Measurements from ENCODE around the gene COX19. TPM values are rescaled to one million over a fixed set of nuclear protein-coding genes. Genes with fewer than 3 reads are reported as not detected.
A peak's percentile ranks its signal among the peaks of the same experiment; 100 is the strongest.

The COX19 gene
- total RNA-seq, 1 experiment from 2014 or later: 24.8 TPM

GRCh38 chr7:921071-921461 is 54.3 kb downstream of the COX19 start:
- H3K36me3 Mint-ChIP-seq (ENCODE audit: insufficient read depth, unreplicated experiment): peaks cover 26% of the 10 kb centered on the region
- no peaks in the 10 kb centered on the region for H3K9me3 ChIP-seq
- H3K27ac Mint-ChIP-seq (ENCODE audit: unreplicated experiment): no peak overlapping the region
- H3K4me3 ChIP-seq (ENCODE audit: low read depth, low read length): no peak overlapping the region
- intact Hi-C loops (cut with micrococcal nuclease; ENCODE audit: unreplicated experiment): no loop called here
- H3K36me3 ChIP-seq (ENCODE audit: control insufficient read depth, insufficient read depth, low read length): peaks cover 1% of the 10 kb centered on the region; the same call in 1 of the 2 replicates
- no peaks in the 10 kb centered on the region for H3K27me3 Mint-ChIP-seq (ENCODE audit: insufficient read depth, unreplicated experiment)
- H3K4me1 ChIP-seq: no peaks in the 10 kb centered on the region
- ChIA-PET CTCF (no interaction called here), POLR2A (no interaction called here)
- H3K4me1 Mint-ChIP-seq (ENCODE audit: low read depth, unreplicated experiment): peaks cover 6% of the 10 kb centered on the region
- no peaks in the 10 kb centered on the region for H3K27me3 ChIP-seq (replicated peaks; ENCODE audit: control insufficient read depth, insufficient read depth, low read length)
- BruUV-seq (replicated peaks): no TSS peak
- peak in 1 of 2 experiments; percentile 25 for DNase-seq
- no peak overlapping the region for H3K4me3 Mint-ChIP-seq (ENCODE audit: unreplicated experiment)
- TF ChIP-seq CTCF (IDR thresholded peaks at IDR 0.05; ENCODE audit: insufficient read depth in 1 of 2, low read depth in 1 of 2, low read length in 1 of 2, severe bottlenecking in 1 of 2, unreplicated experiment in 1 of 2): no peak
- H3K9me3 Mint-ChIP-seq (ENCODE audit: unreplicated experiment): no peaks in the 10 kb centered on the region

- POLR2A ChIA-PET: no interaction called here
- CTCF ChIA-PET: no interaction called here
- H3K4me3 ChIP-seq (ENCODE audit: low read depth, low read length): no peak overlapping the region
- no peaks in the 10 kb centered on the region for H3K27me3 ChIP-seq (replicated peaks; ENCODE audit: control insufficient read depth, insufficient read depth, low read length)
- TF ChIP-seq CTCF (IDR thresholded peaks at IDR 0.05; ENCODE audit: insufficient read depth in 1 of 2, low read depth in 1 of 2, low read length in 1 of 2, severe bottlenecking in 1 of 2, unreplicated experiment in 1 of 2): no peak
- no peaks in the 10 kb centered on the region for H3K4me1 ChIP-seq
- no peaks in the 10 kb centered on the region for H3K27me3 Mint-ChIP-seq (ENCODE audit: insufficient read depth, unreplicated experiment)
- no peak overlapping the region for H3K27ac Mint-ChIP-seq (ENCODE audit: unreplicated experiment)
- H3K9me3 Mint-ChIP-seq (ENCODE audit: unreplicated experiment): no peaks in the 10 kb centered on the region
- no peaks in the 10 kb centered on the region; the same call in 1 of the 2 replicates for H3K36me3 ChIP-seq (ENCODE audit: control insufficient read depth, insufficient read depth, low read length)
- peaks cover 6% of the 10 kb centered on the region for H3K4me1 Mint-ChIP-seq (ENCODE audit: low read depth, unreplicated experiment)
- no peaks in the 10 kb centered on the region for H3K9me3 ChIP-seq
- intact Hi-C loops (cut with micrococcal nuclease; ENCODE audit: unreplicated experiment): no loop called here
- H3K4me3 Mint-ChIP-seq (ENCODE audit: unreplicated experiment): no peak overlapping the region
- peaks cover 28% of the 10 kb centered on the region for H3K36me3 Mint-ChIP-seq (ENCODE audit: insufficient read depth, unreplicated experiment)
- no TSS peak for BruUV-seq (replicated peaks)
- DNase-seq: peak in 1 of 2 experiments; percentile 30
These were observed 54.8 kb downstream of the COX19 start for GRCh38 chr7:920351-921070.

- no peaks in the 10 kb centered on the region for H3K9me3 Mint-ChIP-seq (ENCODE audit: unreplicated experiment)
- H3K36me3 ChIP-seq (ENCODE audit: control insufficient read depth, insufficient read depth, low read length): no peaks in the 10 kb centered on the region; the same call in 1 of the 2 replicates
- H3K4me1 ChIP-seq: no peaks in the 10 kb centered on the region
- H3K36me3 Mint-ChIP-seq (ENCODE audit: insufficient read depth, unreplicated experiment): peaks cover 28% of the 10 kb centered on the region
- H3K27me3 Mint-ChIP-seq (ENCODE audit: insufficient read depth, unreplicated experiment): no peaks in the 10 kb centered on the region
- no peaks in the 10 kb centered on the region for H3K9me3 ChIP-seq
- ChIA-PET POLR2A (no interaction called here), CTCF (no interaction called here)
- H3K27me3 ChIP-seq (replicated peaks; ENCODE audit: control insufficient read depth, insufficient read depth, low read length): no peaks in the 10 kb centered on the region
- H3K4me1 Mint-ChIP-seq (ENCODE audit: low read depth, unreplicated experiment): peaks cover 6% of the 10 kb centered on the region
- H3K27ac Mint-ChIP-seq (ENCODE audit: unreplicated experiment): no peak overlapping the region
- TF ChIP-seq CTCF (IDR thresholded peaks at IDR 0.05; ENCODE audit: insufficient read depth in 1 of 2, low read depth in 1 of 2, low read length in 1 of 2, severe bottlenecking in 1 of 2, unreplicated experiment in 1 of 2): no peak
- intact Hi-C loops (cut with micrococcal nuclease; ENCODE audit: unreplicated experiment): no loop called here
- DNase-seq: peak in 1 of 2 experiments; percentile 18
- no peak overlapping the region for H3K4me3 ChIP-seq (ENCODE audit: low read depth, low read length)
- BruUV-seq (replicated peaks): no TSS peak
- H3K4me3 Mint-ChIP-seq (ENCODE audit: unreplicated experiment): no peak overlapping the region
These were observed 55.4 kb downstream of the COX19 start for GRCh38 chr7:919924-920341.

Measured in Caco-2 (cell line).